Ishikawa (cell line): ENCODE results near the gene KLF3.

Experiments used
- CEBPB ChIP-seq: IDR thresholded peaks from 2 replicates; pipeline ENCODE4 v1.6.1; 2012
- CREB1 ChIP-seq: IDR thresholded peaks from 2 replicates; pipeline ENCODE4 v1.6.1; 2012; ENCODE audit warnings: low read depth
- EGR1 ChIP-seq: IDR thresholded peaks from 2 replicates; pipeline ENCODE4 v1.6.1; 2012
- EP300 ChIP-seq: IDR thresholded peaks from 2 replicates; pipeline ENCODE4 v1.6.1; 2012; ENCODE audit warnings: borderline replicate concordance
- FOXM1 ChIP-seq: IDR thresholded peaks from 2 replicates; pipeline ENCODE4 v1.6.1; 2012; ENCODE audit warnings: low read depth, borderline replicate concordance
- NFIC ChIP-seq: IDR thresholded peaks from 2 replicates; pipeline ENCODE4 v1.6.1; 2012
- RAD21 ChIP-seq: IDR thresholded peaks from 2 replicates; pipeline ENCODE4 v1.6.1; 2012; ENCODE audit warnings: low read depth
- REST ChIP-seq: IDR thresholded peaks from 2 replicates; pipeline ENCODE4 v1.6.1; 2012; ENCODE audit warnings: low read depth, mild to moderate bottlenecking
- TAF1 ChIP-seq: IDR thresholded peaks from 2 replicates; pipeline ENCODE4 v1.6.1; 2012; ENCODE audit warnings: low read depth, mild to moderate bottlenecking
- TCF12 ChIP-seq: IDR thresholded peaks from 2 replicates; pipeline ENCODE4 v1.6.1; 2012; ENCODE audit warnings: low read depth
- TEAD4 ChIP-seq: IDR thresholded peaks from 2 replicates; pipeline ENCODE4 v1.6.1; 2012
- USF1 ChIP-seq: IDR thresholded peaks from 2 replicates; pipeline ENCODE4 v1.6.1; 2012
- YY1 ChIP-seq: IDR thresholded peaks from 2 replicates; pipeline ENCODE4 v1.6.1; 2012; ENCODE audit warnings: low read depth
- ZBTB7A ChIP-seq: IDR thresholded peaks from 2 replicates; pipeline ENCODE4 v1.6.1; 2012; ENCODE audit warnings: low read depth
- TF ChIP-seq, protein P1 (sequence below): IDR thresholded peaks from 2 replicates; pipeline ENCODE4 v1.6.1; 2012

The KLF3 gene

DNA sequence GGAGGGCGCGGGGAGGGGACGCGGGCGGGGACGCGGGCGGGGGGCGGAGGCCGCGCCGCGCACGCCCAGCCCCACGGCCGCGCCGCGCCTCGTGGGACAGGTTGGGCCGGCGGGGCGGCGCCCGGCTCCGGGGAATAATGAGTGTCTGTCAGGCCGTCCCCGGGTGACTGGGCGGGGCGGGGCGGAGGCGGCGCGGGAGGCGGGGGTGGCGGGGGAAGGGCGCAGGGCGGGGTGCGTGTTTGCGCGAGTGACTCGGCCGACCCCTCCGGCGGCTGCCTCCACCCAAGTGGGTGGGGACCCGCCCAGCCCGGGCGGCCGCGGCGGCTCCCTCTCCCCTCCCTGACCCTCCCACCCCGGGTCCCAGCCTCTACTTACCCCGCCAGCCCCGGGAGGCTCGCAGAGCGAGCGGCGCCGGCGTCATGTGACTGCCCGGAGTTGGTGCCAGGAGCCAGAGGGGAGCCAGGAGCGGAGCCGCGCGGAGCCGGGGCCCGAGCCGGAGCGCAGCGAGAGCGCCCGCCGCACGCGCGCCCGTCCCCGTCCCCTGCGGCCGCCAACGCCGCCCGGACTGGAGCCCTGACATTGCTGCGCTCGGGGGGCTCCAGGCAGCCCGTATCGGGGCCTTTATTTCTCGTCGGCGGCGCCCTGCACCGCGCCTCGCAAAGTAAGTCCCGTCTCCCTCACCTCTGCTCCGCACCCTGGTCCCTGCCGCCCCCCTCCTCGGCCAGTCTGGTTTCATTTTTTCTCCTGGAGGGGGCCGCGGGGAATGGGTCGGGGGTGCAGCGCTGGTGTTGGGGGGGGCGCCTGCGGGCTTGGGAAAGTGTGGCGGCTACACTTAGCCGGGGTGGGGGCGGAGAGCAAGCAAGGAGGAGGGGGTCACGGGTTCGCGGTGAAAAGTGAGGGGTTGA, at the start of gene KLF3:
TSS of gene KLF3 (plus strand) at position 399 of the 905 bp plus-strand sequence. CDS start 16,427 bp downstream, outside the sequence.
- TF ChIP-seq RAD21 (no peak), USF1 (peak; percentile 88), TEAD4 (no peak), ZBTB7A (peak; percentile 87; the same call in 1 of the 2 replicates), CEBPB (no peak), EGR1 (peak; percentile 62), YY1 (no peak), EP300 (no peak), CREB1 (no peak), FOXM1 (no peak), NFIC (0 out of 2 replicates have a peak, but pooled peaks have one; percentile 25), TAF1 (no peak; the same call in 1 of the 2 replicates), TCF12 (peak; percentile 23; the same call in 1 of the 2 replicates), REST (no peak)
- TF ChIP-seq, protein P1, sequence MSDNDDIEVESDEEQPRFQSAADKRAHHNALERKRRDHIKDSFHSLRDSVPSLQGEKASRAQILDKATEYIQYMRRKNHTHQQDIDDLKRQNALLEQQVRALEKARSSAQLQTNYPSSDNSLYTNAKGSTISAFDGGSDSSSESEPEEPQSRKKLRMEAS: peak; percentile 36

DNA sequence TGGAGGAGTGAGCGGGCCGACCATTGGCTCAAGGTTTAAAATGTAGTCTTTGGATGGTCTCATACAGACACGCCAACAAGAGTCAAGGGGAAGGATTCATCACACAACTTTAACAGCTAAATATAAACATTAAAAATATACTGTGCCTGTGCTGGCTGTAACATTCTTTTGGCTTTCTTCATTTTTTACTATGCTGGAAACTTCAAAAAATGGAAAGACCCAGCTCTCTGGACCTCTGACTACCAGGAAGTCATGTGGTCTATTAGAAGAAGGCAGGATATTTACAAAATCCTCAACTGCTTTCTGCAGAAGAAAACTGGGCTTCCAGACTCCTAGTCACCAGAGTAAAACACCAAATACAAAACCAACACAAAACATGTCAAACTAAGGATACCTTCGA, 49.8 kb upstream of the KLF3 start:
- TF ChIP-seq NFIC (no peak), TAF1 (no peak), USF1 (no peak), EP300 (no peak), TCF12 (no peak), CREB1 (no peak), CEBPB (no peak), TEAD4 (no peak)

GRCh38 chr4:38615847-38616246, 48.2 kb upstream of the KLF3 start:
- TF ChIP-seq TCF12: no peak

DNA sequence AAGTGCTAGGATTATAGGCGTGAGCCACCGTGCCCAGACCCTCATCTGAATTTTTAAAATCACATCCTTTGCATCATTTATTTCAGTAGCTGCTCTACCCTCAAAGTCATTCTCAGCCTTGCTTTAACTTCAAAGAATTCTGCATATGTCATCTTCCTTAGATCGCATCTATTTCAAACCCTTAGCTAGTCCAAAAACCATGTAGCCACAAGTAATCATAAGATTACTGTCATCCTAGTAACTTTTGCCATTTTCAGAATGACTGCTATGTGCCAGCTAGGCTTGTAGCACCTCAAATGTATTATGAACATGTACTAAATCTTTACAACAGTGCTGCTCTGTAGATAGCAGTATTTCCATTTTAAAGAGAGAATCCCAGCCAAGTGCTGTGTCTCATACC, 45.5 kb upstream of the KLF3 start:
- TF ChIP-seq TEAD4 (no peak), YY1 (no peak), NFIC (no peak), RAD21 (no peak), EP300 (no peak), EGR1 (no peak), FOXM1 (no peak), USF1 (no peak), TCF12 (no peak), CEBPB (no peak), REST (no peak), TAF1 (no peak), ZBTB7A (no peak), CREB1 (no peak)
- TF ChIP-seq, protein P1: no peak

- TF ChIP-seq FOXM1 (no peak), RAD21 (no peak), TEAD4 (no peak), EGR1 (no peak), TAF1 (no peak), USF1 (no peak), TCF12 (no peak), CEBPB (no peak), EP300 (no peak), YY1 (no peak), ZBTB7A (no peak), REST (no peak), NFIC (no peak), CREB1 (no peak)
- TF ChIP-seq, protein P1: no peak
Measured at GRCh38 chr4:38619316-38619715, 44.7 kb upstream of the KLF3 start.
